ENCODE measurements around the gene GNG3.
"Not testable (repeated sequence)": the region's sequence is repeated elsewhere in the genome, so short reads cannot be mapped to it uniquely, and the experiment has no call there.

The GNG3 gene

DNA sequence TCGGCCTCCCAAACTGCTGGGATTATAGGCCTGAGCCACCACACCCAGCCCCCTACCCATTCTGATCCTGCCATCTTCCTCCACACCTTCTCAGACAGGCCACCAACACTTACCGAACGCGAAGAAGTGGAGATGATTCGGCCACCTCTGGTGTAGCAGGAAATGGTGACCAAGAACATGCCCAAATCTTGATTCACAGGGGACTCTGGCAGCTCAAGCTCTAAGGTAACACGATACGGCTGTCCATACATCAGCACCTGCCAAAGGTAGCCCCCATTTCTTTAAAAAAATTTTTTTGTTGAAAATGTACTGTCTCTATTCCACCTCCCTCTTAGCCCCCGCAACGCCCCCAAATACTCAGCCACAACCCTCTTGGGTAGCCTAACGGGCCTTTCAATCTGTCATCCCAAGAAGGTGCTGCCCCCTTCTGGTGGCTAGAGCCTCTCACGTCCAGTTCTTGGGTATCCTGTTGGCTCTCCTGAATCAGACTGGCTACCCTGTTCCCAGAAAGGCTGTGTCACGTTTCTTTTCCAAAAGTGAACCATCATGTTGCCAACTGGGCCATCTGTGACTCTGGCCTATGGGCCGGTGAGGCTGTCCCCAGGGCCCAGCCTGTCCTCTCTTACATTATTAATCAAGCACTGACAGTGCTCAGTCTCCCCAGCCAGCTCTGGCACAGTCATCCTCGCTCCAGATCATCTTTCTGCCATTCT is 12.9 kb upstream of the GNG3 start:
- H3K9me3 ChIP-seq: no peaks in the 10 kb centered on the region
- TF ChIP-seq, protein P1, sequence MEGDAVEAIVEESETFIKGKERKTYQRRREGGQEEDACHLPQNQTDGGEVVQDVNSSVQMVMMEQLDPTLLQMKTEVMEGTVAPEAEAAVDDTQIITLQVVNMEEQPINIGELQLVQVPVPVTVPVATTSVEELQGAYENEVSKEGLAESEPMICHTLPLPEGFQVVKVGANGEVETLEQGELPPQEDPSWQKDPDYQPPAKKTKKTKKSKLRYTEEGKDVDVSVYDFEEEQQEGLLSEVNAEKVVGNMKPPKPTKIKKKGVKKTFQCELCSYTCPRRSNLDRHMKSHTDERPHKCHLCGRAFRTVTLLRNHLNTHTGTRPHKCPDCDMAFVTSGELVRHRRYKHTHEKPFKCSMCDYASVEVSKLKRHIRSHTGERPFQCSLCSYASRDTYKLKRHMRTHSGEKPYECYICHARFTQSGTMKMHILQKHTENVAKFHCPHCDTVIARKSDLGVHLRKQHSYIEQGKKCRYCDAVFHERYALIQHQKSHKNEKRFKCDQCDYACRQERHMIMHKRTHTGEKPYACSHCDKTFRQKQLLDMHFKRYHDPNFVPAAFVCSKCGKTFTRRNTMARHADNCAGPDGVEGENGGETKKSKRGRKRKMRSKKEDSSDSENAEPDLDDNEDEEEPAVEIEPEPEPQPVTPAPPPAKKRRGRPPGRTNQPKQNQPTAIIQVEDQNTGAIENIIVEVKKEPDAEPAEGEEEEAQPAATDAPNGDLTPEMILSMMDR (IDR thresholded peaks at IDR 0.05): peak; percentile 76
- H3K4me1 ChIP-seq (ENCODE audit: control insufficient read depth in 1 of 2, insufficient read depth in 1 of 2, low read depth in 1 of 2, low read length in 1 of 2): peaks cover 0 to 4% of the 10 kb centered on the region in 2 experiments
- peak overlapping the region; percentile 29 for H3K27ac ChIP-seq
- peaks cover 36% of the 10 kb centered on the region for H3K36me3 ChIP-seq
- no peaks in the 10 kb centered on the region for H3K27me3 ChIP-seq
- H3K4me3 ChIP-seq (ENCODE audit: low read depth in 1 of 2, low read length in 1 of 2): no peak overlapping the region

DNA sequence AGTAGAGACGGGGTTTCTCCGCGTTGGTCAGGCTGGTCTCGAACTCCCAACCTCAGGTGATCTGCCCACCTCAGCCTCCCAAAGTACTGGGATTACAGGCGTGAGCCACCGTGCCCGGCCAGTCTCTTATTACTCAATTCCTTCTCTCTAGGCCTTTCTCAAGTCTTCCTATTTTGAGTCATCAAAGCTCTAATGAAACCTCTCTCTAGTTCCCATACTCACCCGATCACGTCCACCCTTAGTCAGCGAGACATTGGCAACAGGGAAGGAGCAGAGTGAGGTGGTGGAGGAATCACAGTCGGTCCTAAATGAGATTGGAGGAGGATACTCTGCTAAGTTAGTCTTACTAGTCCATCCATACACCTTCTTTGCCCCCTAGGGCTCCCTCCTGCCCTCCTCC is 5.2 kb upstream of the GNG3 start:
- Histone ChIP-seq H3K9me3 (no peaks in the 10 kb centered on the region), H3K4me3 (ENCODE audit: low read depth in 1 of 2, low read length in 1 of 2) (no peak overlapping the region), H3K4me1 (ENCODE audit: control insufficient read depth in 1 of 2, insufficient read depth in 1 of 2, low read depth in 1 of 2, low read length in 1 of 2) (peaks cover 35 to 49% of the 10 kb centered on the region in 2 experiments), H3K27ac (peak overlapping the region; percentile 45), H3K36me3 (no peaks in the 10 kb centered on the region), H3K27me3 (no peaks in the 10 kb centered on the region)
- TF ChIP-seq, protein P1 (IDR thresholded peaks at IDR 0.05): no peak

- H3K4me3 ChIP-seq (ENCODE audit: low read depth in 1 of 2, low read length in 1 of 2): not testable (repeated sequence)
- H3K4me1 ChIP-seq (ENCODE audit: control insufficient read depth in 1 of 2, insufficient read depth in 1 of 2, low read depth in 1 of 2, low read length in 1 of 2): peaks cover 46 to 58% of the 10 kb centered on the region in 2 experiments
These were observed 3.6 kb upstream of the GNG3 start for GRCh38 chr11:62703921-62704320.

DNA sequence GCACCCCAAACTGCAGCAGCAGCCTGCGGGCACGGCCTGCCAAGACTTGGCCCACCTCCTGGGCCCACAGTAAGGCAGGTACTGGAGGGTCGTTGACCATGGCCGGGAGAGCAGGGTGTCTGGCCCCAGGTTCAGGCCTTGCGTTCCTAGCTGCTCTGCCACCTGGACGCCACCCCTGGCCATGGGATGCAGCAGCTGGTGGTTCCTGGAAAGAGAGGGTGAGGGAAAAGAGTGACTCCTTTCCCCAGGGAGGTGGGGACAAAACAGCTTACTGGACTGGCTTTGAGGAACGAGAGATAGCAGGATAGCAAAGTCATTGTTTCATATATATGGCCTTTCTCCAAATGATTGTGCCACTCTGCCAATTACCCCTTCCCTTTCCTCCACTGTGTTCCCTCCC is 2.1 kb upstream of the GNG3 start:
- H3K27me3 ChIP-seq: no peaks in the 10 kb centered on the region
- TF ChIP-seq, protein P1 (IDR thresholded peaks at IDR 0.05): no peak
- no peaks in the 10 kb centered on the region for H3K36me3 ChIP-seq
- peak overlapping the region; percentile 75 to 83 for H3K4me3 ChIP-seq (ENCODE audit: low read depth in 1 of 2, low read length in 1 of 2)
- no peaks in the 10 kb centered on the region for H3K9me3 ChIP-seq
- peak overlapping the region; percentile 78 for H3K27ac ChIP-seq
- H3K4me1 ChIP-seq (ENCODE audit: control insufficient read depth in 1 of 2, insufficient read depth in 1 of 2, low read depth in 1 of 2, low read length in 1 of 2): peaks cover 56 to 69% of the 10 kb centered on the region in 2 experiments

More at GRCh38 chr11:62703921-62704320, 3.6 kb upstream of the GNG3 start:
- H3K27ac ChIP-seq, H3K9me3 ChIP-seq, H3K27me3 ChIP-seq, H3K36me3 ChIP-seq: not testable (repeated sequence)

- Histone ChIP-seq H3K4me3 (ENCODE audit: low read depth in 1 of 2, low read length in 1 of 2) (peak overlapping the region; percentile 75 to 83), H3K36me3 (peaks cover 7% of the 10 kb centered on the region), H3K27me3 (no peaks in the 10 kb centered on the region), H3K27ac (peak overlapping the region; percentile 78), H3K9me3 (no peaks in the 10 kb centered on the region), H3K4me1 (ENCODE audit: control insufficient read depth in 1 of 2, insufficient read depth in 1 of 2, low read depth in 1 of 2, low read length in 1 of 2) (peaks cover 56 to 70% of the 10 kb centered on the region in 2 experiments)
- TF ChIP-seq, protein P1 (IDR thresholded peaks at IDR 0.05): peak; percentile 47
These were observed 1.3 kb upstream of the GNG3 start for GRCh38 chr11:62705880-62706849.
